Endothelial cell of umbilical vein (primary cell): ENCODE results near the gene PRRX2. TPM values are rescaled to one million over a fixed set of nuclear protein-coding genes. Genes with fewer than 3 reads are reported as not detected.

Experiments
- BruUV-seq: library from RNA; stranded (reverse); fragments of 400-500 nt; replicated peaks from 2 replicates; lab custom pipeline; 2021; lab: Mats Ljungman, UMichigan
- CTCF ChIA-PET: fragments of 300-600, 350-600 bp; sonication (Branson Sonifier 250); formaldehyde crosslinking; loops from one replicate; lab custom pipeline; 2021; ENCODE audit warnings: antibody characterized with exemption, inconsistent platforms; lab: Charles Lee
- POLR2A ChIA-PET: fragments of 300-600, 350-600 bp; sonication (Branson Sonifier 250); formaldehyde crosslinking; loops from one replicate; lab custom pipeline; 2021; ENCODE audit warnings: antibody characterized with exemption, inconsistent platforms; lab: Charles Lee
- DNase-seq: peaks from one replicate; pipeline ENCODE4 v3.0.0-alpha.2; 2011; ENCODE audit warnings: low read depth, low spot score
- FAIRE-seq: peaks from 2 replicates; lab custom pipeline; 2011; peaks lifted over from hg19 to GRCh38; lab: Jason Lieb, UNC
- H2AFZ ChIP-seq: 2 replicates; pipeline ENCODE4 v1.6.0; 2012; ENCODE audit warnings: low read depth, low read length, control low read depth, inconsistent platforms
- H3K27ac ChIP-seq: 2 replicates; pipeline ENCODE4 v1.5.1; 2011; ENCODE audit warnings: low read depth, mild to moderate bottlenecking, control low read depth, low read length, moderate library complexity; ENCODE audit not compliant: insufficient read depth
- H3K27me3 ChIP-seq, 2 experiments: 2 replicates each; pipeline versions ENCODE4 v1.6.0 to v1.6.1; 2011; ENCODE audit warnings: low read length in 2 of 2, mixed read lengths in 1 of 2; ENCODE audit not compliant: control insufficient read depth in 2 of 2, insufficient read depth in 2 of 2
- H3K36me3 ChIP-seq, 2 experiments: 2 replicates in 1 of 2; 3 replicates in 1 of 2; pipeline ENCODE4 v1.5.1; 2011; ENCODE audit warnings: low read length in 2 of 2, mild to moderate bottlenecking in 1 of 2, moderate library complexity in 1 of 2; ENCODE audit not compliant: control insufficient read depth in 2 of 2, insufficient read depth in 2 of 2; ENCODE audit errors: extremely low read depth in 1 of 2
- H3K4me1 ChIP-seq: 3 replicates; pipeline ENCODE4 v1.5.1; 2011; ENCODE audit warnings: mild to moderate bottlenecking, low read length; ENCODE audit not compliant: control insufficient read depth, insufficient read depth; ENCODE audit errors: extremely low read depth
- H3K4me2 ChIP-seq: 2 replicates; pipeline ENCODE4 v1.6.1; 2011; ENCODE audit warnings: low read length, control low read depth, mixed read lengths; ENCODE audit not compliant: insufficient read depth
- H3K4me3 ChIP-seq, 3 experiments: fragments of 200-600 bp in 1 of 3; sonication (generic), shearing (Covaris generic) in 1 of 3; replicated peaks in 1 of 3; 2 replicates each; pipeline ENCODE4 v1.5.1; 2011 to 2016; ENCODE audit warnings: control low read depth in 3 of 3, low read length in 3 of 3, mild to moderate bottlenecking in 2 of 3, inconsistent platforms in 1 of 3, low read depth in 1 of 3, moderate library complexity in 1 of 3; ENCODE audit not compliant: insufficient read depth in 1 of 3
- H3K79me2 ChIP-seq: 2 replicates; pipeline ENCODE4 v1.6.0; 2012; ENCODE audit warnings: low read length, inconsistent platforms; ENCODE audit not compliant: control insufficient read depth, insufficient read depth
- H3K9ac ChIP-seq: replicated peaks from 2 replicates; pipeline ENCODE3; 2011; ENCODE audit warnings: low read length, control low read depth; ENCODE audit not compliant: insufficient read depth; ENCODE audit errors: extremely low read depth
- H3K9me1 ChIP-seq: replicated peaks from 3 replicates; pipeline ENCODE4 v1.6.0; 2011; ENCODE audit warnings: mild to moderate bottlenecking, low read length; ENCODE audit not compliant: control insufficient read depth, insufficient read depth; ENCODE audit errors: extremely low read depth
- H3K9me3 ChIP-seq: replicated peaks from 2 replicates; pipeline ENCODE4 v1.5.1; 2012; ENCODE audit warnings: low read length, inconsistent platforms; ENCODE audit not compliant: control insufficient read depth, insufficient read depth
- H4K20me1 ChIP-seq: replicated peaks from 2 replicates; pipeline ENCODE3; 2011; ENCODE audit warnings: mild to moderate bottlenecking, low read length; ENCODE audit not compliant: control insufficient read depth, insufficient read depth; ENCODE audit errors: extremely low read depth
- EZH2 ChIP-seq: IDR thresholded peaks from 2 replicates; pipeline ENCODE4 v1.6.1; 2012; ENCODE audit warnings: borderline replicate concordance, low read depth, mild to moderate bottlenecking, moderate library complexity, low read length, inconsistent platforms; ENCODE audit not compliant: severe bottlenecking
- FOS ChIP-seq: IDR thresholded peaks from 2 replicates; pipeline ENCODE4 v1.6.1; 2011; ENCODE audit warnings: mild to moderate bottlenecking, low read length, moderate library complexity, borderline replicate concordance; ENCODE audit not compliant: insufficient read depth
- GATA2 ChIP-seq: IDR thresholded peaks from 2 replicates; pipeline ENCODE4 v1.7.0; 2011; ENCODE audit warnings: low read depth, mild to moderate bottlenecking, moderate library complexity, mixed read lengths, low read length; ENCODE audit not compliant: insufficient read length, insufficient read depth
- MYC ChIP-seq: IDR thresholded peaks from one replicate; pipeline ENCODE4 v1.6.1; 2011; ENCODE audit warnings: mild to moderate bottlenecking, low read depth, low read length
- POLR2A ChIP-seq: IDR thresholded peaks from 2 replicates; pipeline ENCODE4 v1.6.1; 2012; ENCODE audit warnings: low read depth, mild to moderate bottlenecking, control low read depth, low read length
- POLR2AphosphoS5 ChIP-seq: IDR thresholded peaks from 2 replicates; pipeline ENCODE4 v1.6.1; 2012; ENCODE audit warnings: low read depth, mild to moderate bottlenecking, control low read depth, low read length, moderate library complexity; ENCODE audit not compliant: insufficient read depth
- dilution Hi-C: fragments of 300-500 bp; cut with MboI; formaldehyde crosslinking; loops from one replicate; pipeline ENCODE4 v1.15.0; 2019; ENCODE audit warnings: low sequenced_read_pairs; ENCODE audit not compliant: extremely low pct_ligation_motif_present
- intact Hi-C: fragments of 100-400 bp; cut with micrococcal nuclease; formaldehyde crosslinking; loops from one replicate; pipeline ENCODE4 v1.10.0; 2022
- polyA plus RNA-seq, 4 experiments: library from polyadenylated mRNA; depleted of rRNA in 3 of 4; stranded (reverse) in 3 of 4; unstranded in 1 of 4; fragments of >200 nt; gene quantifications; 2 replicates each; pipeline versions ENCODE4 v1.2.1 to v1.2.3, GENCODE V29; 2011 to 2012; ENCODE audit warnings: missing spikeins in 1 of 4
- total RNA-seq: library from RNA; stranded (reverse); gene quantifications from 2 replicates; pipeline ENCODE4 v1.2.3, GENCODE V29; 2021
- TF ChIP-seq, protein P1 (sequence below): IDR thresholded peaks from 2 replicates; pipeline ENCODE4 v1.6.1; 2011; ENCODE audit not compliant: insufficient read depth, insufficient read length
- TF ChIP-seq, protein P2 (sequence below), 2 donors: IDR thresholded peaks; 1 replicate in 1 of 2; 2 replicates in 1 of 2; pipeline ENCODE4 v1.5.1; 2011; ENCODE audit warnings: low read length in 2 of 2, mild to moderate bottlenecking in 2 of 2, moderate library complexity in 2 of 2, control low read depth in 1 of 2, inconsistent platforms in 1 of 2, low read depth in 1 of 2; ENCODE audit not compliant: insufficient read depth in 1 of 2; ENCODE audit errors: extremely low read depth in 1 of 2

The PRRX2 gene
- total and polyA plus RNA-seq, 2 donors (not counting 3 experiments of a cell fraction or from before 2014, with no cell fraction given): 0.19 to 0.77 TPM

DNA sequence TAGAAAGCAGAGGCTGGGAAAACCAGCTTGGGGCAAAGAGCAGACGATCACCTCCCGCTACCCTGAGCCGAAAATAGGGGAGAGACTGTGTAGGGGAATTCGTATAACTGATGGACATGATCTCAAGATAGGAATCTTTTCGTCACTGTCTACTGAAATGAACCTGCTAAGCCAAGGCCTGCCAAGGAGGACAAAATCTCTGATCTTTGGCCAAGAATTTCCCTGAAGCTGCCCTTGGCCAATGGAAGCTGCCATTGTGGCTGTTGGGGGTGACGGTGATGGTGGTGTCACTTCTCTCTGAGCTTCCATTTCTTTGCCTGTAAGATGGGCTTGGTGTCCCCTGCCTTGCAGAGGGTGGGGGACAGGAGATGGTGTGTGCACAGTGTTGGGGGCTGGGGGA is 90.7 kb downstream of the PRRX2 start:
- no peak overlapping the region for H3K9ac ChIP-seq
- intact Hi-C loops (no loop called here), dilution Hi-C loops (no loop called here)
- no peaks in the 10 kb centered on the region for H3K79me2 ChIP-seq
- no TSS peak for BruUV-seq
- TF ChIP-seq EZH2 (no peak), MYC (no peak), POLR2A (no peak), GATA2 (no peak), FOS (no peak), POLR2AphosphoS5 (no peak)
- TF ChIP-seq, protein P1, sequence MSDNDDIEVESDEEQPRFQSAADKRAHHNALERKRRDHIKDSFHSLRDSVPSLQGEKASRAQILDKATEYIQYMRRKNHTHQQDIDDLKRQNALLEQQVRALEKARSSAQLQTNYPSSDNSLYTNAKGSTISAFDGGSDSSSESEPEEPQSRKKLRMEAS: no peak
- TF ChIP-seq, protein P2, sequence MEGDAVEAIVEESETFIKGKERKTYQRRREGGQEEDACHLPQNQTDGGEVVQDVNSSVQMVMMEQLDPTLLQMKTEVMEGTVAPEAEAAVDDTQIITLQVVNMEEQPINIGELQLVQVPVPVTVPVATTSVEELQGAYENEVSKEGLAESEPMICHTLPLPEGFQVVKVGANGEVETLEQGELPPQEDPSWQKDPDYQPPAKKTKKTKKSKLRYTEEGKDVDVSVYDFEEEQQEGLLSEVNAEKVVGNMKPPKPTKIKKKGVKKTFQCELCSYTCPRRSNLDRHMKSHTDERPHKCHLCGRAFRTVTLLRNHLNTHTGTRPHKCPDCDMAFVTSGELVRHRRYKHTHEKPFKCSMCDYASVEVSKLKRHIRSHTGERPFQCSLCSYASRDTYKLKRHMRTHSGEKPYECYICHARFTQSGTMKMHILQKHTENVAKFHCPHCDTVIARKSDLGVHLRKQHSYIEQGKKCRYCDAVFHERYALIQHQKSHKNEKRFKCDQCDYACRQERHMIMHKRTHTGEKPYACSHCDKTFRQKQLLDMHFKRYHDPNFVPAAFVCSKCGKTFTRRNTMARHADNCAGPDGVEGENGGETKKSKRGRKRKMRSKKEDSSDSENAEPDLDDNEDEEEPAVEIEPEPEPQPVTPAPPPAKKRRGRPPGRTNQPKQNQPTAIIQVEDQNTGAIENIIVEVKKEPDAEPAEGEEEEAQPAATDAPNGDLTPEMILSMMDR (IDR thresholded peaks at IDR 0.05; ENCODE audit: extremely low read depth in 1 of 2, insufficient read depth in 1 of 2, low read depth in 1 of 2, low read length in 2 of 2): no peak
- DNase-seq: no peak
- no peak overlapping the region for H2AFZ ChIP-seq
- peaks cover 2 to 5% of the 10 kb centered on the region in 2 experiments for H3K27me3 ChIP-seq
- ChIA-PET POLR2A (interaction anchor here (0.9 kb wide), 1 partner anchor 17 kb away, joined by 4 read pairs; no protein-coding TSS in a partner anchor), CTCF (interaction anchor here (1.0 to 3.3 kb wide), 5 partner anchors 9 to 29 kb away, joined by 3 to 14 read pairs (median 5); no protein-coding TSS in a partner anchor)
- no peak for FAIRE-seq
- H3K4me3 ChIP-seq: no peak overlapping the region
- H4K20me1 ChIP-seq: no peaks in the 10 kb centered on the region
- no peaks in the 10 kb centered on the region for H3K4me1 ChIP-seq
- no peaks in the 10 kb centered on the region for H3K36me3 ChIP-seq
- no peaks in the 10 kb centered on the region for H3K9me1 ChIP-seq
- no peak overlapping the region for H3K4me2 ChIP-seq
- no peak overlapping the region for H3K27ac ChIP-seq
- no peaks in the 10 kb centered on the region for H3K9me3 ChIP-seq
